ENCODE measurements around the gene ZNF367.
A peak's percentile ranks its signal among the peaks of the same experiment; 100 is the strongest.

ZNF367 gene

DNA sequence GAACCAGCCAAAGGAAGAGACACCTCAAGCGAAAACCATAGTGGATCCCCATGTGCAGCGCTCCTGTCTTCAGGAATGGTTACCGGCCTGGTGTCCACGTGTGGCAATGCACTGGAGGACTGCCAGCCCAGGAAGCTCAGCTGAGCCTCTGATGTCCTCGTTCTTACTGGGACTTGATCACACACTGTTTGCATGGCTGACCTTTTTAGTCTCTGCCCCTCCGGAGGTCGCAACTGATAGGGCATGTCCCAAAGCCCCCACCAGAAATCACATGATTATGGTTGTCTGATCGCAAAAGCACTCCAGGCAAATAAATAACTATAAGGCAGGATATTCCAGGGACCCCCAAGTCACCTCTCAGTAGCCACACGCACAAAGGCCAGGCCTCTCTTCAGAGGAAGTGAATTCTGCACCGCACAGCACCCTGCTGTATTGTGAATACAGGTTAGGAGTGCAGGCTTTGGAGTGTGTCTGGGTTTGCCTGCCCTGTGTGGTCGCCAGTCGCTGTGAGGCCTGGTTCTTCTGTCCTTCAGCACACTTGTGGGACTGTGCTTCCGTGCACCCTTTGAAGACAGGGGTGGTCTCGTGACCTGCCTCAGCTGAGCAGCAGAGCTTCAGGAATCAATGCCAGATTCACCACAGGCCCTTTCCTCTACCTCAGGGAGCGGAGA lies 18.4 kb upstream of the ZNF367 start:
- no peak for DNase-seq (ENCODE audit: low read depth)

DNA sequence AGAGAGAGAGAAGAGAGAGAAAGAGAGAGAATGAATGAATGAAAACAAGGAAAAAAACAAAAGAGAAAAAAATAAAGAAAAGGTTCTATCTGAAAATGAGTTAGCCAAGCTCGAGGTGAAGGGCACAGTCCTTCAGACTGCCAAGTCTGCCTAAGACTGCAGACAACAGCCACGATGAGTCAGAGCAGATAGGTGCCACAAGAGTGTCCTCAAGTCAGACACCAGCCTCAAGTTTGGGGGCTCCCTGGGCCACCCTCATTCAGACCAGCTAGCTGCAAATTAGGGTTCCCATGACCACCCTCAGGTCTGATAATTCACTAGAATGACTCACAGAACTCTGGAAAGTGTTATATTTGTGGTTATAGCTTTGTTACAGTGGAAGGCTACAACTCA lies 17.9 kb upstream of the ZNF367 start:
- peak; percentile 19 for DNase-seq (ENCODE audit: low read depth)

DNA sequence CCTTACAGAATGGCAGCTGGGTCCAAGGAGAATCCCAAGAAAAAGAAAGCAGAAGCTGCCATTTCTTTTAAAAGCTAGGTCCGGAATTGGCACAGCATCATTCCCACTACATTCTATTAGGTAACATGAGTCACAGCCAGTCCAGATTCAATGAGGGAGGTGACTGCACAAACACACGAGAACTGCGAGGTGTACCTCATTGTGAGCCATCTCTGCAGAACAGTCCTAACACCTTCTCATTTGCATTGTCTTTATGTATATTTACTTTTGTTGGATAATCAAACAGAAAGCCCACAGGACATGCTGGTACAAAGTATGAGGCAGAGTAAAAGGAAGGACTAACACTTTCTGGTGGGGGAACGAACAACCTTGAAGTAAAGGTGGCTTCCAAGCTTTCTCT lies 17.2 kb upstream of the ZNF367 start:
- DNase-seq (ENCODE audit: low read depth) = no peak

DNA sequence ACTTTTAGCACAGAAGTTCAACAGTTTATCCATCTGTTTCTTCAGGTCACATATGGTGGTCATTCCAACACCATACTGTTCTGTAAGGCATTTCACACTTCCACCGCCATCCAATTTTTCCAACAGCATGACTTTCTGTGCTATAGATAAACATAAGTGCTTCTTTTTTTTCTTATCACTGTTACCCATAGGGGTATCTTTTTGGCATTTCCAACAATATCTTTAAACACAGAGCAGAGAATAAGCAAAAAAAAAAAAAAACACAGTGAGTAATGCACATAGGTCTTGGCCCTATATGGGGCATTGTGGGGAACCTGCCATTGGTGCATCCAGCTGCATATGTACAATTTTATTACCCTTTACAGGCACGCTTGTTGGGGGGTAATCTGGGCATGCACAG lies 12.2 kb upstream of the ZNF367 start:
- DNase-seq (ENCODE audit: low read depth) = no peak

DNA sequence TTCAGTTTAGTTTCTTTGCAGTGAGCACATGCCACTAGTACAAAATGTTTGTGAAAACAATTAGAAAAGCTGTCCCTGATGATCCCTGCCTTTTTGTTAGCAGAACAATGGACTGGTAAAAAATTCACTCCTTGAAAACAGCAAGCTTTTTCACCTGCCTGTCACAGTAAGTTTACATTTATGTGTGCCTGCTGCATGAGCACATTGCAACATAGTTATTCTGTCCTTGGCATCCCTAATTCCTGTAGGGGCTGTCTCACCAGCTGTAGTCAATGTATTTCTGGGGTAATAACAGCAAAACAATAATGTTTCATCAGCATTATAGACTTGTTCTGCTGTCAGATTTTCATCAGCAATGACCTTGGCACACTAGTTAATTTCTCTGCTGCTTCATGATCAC lies 11.6 kb upstream of the ZNF367 start:
- no peak for DNase-seq (ENCODE audit: low read depth)

DNA sequence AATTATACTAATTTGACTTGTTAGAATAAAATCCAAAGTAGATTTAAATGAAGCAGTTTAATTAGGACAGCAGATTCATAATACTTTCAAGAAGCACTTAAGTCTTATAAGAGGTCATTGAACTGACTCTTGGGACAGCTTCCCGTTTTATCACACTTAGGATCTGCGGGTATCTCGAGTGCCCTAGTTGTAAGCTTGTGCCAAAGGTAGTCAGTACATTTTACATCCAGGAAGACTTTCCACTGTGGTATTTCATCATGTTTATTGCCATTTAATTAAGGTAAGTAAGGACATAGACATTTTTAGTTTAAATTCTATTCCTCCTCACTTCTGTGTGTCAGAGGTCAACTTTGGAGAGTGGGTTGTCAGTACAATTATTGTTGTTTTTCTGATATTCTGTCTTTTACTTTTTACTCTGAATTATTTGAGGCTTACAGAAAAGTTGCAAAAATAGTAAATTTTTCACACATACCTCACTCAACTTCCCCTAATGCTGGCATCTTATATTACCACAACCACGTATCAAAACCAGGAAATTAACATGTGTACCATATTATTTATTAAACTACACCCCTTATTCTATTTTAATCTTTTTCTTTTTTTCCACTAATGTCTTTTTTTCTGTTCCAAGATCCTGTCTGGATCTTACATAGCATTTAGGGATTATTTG lies 7.5 kb upstream of the ZNF367 start:
- DNase-seq (ENCODE audit: low read depth) = no peak

DNA sequence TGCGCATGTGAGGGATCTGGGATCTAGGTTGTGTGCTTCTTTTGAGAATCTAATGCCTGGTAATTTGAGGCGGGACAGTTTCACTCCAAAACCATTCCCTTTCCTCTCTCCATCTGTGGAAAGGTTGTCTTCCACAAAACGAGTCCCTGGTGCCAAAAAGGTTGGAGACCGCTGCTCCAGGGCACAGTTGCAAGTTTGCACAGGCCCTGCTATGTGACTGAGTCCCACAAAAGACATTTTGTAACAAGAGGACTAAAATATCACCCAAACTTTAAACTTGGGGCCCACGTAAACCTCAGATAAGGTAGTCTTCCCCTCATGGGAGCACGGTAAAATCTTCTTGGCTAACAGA lies 5.8 kb upstream of the ZNF367 start:
- DNase-seq (ENCODE audit: low read depth) = no peak

DNA sequence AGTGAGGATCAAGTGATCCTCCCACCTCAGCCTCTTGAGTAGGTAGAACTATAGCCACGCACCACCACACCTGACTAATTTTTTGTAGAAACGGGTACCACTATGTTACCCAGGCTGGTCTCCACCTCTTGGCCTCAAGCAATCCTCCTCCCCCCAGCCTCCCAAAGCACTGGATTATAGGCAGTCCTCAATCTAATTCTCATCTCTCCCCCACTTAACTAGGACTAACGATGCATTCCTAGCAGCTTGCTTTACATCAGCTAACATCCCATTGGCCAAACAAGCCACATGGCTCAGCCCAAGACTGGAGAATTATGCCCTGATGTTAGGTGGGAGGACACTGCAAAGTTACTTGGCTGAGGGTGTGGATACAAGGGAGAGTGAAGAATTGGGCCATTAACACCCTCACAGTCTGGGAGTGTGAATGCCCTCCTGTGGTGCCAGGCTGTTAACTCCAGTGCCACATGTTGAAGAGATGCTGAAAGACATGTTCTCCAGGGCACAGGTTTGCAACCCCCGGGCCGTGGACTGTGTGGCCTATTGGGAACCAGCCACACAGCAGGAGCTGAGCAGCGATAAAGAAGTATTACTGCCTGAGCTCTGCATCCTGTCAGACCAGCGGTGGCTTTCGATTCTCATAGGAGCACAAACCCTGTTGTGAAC lies 5.3 kb upstream of the ZNF367 start:
- no peak for DNase-seq (ENCODE audit: low read depth)

DNA sequence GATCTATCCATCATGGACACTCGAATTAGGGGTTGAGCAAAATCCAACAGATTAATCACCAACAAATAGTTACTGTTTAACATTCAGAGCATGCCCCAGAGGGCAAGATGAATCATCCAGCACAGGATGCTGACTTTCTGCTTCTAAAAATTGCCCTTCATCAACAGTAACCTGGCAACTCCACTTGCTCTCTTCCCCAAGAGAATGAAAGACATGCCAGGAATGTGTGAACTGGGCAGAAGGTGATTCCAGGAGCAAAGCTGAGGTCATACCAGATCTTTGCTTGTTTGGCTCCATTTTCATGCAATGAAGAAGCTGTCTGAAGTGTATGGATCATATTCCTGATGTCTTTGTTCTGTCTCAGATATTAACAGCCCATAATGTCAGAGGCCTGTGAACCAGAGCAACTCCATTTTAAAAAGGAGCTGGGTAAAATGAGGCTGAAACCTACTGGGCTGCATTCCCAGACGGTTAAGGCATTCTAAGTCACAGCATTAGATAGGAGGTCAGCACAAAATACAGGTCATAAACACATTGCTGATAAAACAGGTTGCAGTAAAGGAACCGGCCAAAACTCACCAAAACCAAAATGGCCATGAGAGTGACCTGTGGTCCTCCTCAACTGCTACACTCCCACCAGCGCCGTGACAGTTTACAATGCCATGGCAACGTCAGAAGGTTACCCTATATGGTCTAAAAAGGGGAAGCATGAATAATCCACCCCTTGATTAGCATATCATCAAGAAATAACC lies 2.5 kb upstream of the ZNF367 start:
- peak; percentile 98 for DNase-seq (ENCODE audit: low read depth)

DNA sequence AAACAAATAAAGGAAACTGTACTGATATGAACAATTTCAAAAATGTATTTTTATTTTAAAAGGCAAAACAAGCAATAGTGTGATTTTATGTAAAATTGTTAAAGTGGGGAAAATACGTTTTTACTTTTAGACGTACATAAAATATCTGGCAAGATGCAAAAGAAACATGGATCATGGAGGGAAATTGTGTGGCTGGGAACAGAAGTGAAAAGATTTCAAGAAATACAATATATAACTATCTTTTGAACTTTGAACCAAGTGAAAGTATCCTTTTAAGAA lies 1.5 kb upstream of the ZNF367 start:
- no peak for DNase-seq (ENCODE audit: low read depth)

DNA sequence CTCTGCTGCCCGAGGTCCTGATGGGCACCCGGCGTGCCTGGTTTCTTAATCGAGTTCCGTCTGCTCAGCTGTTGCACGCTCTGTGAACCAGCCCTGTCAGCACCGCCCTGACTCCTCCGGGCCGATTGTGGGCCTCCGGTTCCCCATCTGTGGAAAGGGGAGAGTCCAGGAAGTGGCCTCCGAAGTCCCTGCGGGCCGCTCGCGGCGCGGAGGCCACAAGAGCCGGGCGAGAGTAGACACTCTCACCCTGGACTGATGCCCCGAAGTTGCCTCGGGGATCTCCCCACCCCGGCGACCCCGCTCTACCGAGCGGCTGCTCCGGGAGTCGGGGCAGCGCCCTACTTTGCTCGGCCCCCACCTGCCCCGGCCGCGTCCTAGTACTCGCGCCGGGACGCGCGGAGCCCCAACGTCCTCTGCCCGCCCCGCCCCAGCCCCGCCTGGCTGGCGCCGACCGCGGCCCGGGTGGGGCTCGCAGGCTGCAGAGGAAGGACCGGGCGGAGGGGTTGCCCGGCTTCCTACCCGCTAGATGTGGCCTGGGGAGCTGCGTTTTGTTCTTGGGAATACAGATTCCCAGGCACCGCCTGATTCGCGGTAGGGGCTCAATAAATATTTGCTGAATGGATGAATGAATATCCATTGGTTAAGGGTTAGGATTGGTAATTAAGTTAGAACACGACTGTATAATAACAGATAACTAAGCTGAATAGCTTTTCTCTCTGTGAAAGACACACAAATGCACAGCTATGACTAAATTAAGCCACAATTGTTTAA lies 935 bp upstream of the ZNF367 start:
- DNase-seq (ENCODE audit: low read depth) = peak; percentile 78

DNA sequence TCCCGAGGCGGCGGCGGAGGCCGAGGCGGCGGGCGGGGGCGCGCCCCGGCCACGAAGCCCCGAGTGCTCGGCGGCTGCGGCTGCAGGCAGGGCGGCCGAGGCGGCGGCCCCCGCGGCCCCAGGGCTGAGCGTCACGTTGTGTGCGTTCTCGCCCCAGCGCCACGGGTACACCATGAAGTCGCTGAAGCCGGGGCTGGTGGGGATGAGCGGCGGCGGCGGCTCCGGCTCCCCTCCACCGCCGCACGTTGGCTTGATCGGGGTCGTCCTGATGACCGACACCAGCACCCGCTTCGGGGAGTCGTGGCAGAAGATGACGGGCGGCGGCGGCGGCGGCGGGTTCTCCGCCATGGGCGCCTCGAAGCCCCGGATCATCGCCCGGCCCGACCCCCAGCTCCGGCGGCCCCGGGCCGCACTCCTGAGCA lies 498 bp downstream of the ZNF367 start:
- DNase-seq (ENCODE audit: low read depth) = no peak

DNA sequence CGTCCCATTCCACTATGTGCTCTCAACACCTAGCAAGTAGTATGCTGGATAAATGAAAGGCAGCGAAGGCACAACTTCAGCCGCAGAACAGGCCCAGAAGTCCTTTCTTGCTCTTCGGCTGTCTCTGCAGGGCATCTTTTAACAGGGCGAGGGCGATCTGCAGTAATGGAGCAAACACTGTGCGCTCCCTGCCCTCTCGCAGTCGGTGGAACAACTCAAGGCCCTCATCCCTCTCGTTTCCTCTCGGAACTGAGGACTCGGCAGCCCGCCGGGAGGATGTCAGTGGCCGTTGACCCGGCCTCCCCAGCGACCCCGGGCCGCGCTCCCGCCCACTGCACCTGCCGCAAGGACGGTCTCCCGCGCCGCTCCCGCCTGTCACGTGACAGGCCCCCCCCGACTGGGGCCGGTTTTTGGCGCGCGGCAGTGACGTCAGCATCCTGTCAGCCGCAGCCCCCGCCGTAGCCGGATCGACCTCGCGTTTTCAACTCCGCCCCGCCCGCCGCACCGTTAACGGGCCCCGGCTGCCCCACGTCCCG lies 1.1 kb downstream of the ZNF367 start:
- DNase-seq (ENCODE audit: low read depth) = peak; percentile 87

DNA sequence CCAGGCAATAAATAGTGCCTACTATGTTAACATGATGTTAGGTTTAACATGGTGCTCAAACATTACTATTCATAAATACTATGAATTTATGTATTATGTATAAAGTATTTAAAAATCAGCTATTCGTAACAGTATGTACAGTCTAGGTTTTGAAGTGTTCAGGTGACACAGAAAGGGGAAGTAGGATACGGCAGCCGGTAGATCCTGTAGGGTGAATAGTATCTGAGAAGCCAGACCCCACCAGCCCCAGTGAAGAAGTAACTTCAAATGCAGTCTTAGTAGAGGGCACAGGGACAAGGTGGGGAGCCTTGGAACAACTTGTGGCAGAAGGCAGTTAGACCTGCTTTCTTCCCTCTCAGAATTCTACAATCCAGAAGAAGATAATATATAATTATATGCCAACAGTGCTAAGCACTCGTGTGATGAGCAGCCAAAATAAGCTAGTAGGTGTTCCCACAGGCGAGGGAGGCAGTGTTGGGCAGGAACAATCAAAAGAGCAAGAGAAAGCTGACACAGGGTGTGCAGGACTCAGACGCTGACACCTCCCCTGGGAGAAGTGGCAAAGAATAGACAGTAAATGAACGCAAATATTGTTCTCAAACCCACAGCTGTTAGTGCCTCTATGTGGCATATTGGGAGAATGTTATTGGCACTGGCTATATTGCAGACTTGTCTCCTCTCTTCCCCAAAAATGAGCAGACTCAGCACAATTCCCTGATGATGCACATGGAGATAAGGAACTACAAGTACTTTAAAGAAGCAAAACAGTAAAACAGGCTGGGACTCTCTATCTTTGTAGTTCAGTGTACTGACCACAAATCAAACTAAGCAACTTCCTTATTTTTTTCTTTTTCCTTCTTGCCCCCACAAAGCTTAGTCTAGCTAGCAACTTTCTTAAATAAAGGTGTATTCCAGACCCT lies 4.6 kb downstream of the ZNF367 start:
- DNase-seq (ENCODE audit: low read depth) = no peak

DNA sequence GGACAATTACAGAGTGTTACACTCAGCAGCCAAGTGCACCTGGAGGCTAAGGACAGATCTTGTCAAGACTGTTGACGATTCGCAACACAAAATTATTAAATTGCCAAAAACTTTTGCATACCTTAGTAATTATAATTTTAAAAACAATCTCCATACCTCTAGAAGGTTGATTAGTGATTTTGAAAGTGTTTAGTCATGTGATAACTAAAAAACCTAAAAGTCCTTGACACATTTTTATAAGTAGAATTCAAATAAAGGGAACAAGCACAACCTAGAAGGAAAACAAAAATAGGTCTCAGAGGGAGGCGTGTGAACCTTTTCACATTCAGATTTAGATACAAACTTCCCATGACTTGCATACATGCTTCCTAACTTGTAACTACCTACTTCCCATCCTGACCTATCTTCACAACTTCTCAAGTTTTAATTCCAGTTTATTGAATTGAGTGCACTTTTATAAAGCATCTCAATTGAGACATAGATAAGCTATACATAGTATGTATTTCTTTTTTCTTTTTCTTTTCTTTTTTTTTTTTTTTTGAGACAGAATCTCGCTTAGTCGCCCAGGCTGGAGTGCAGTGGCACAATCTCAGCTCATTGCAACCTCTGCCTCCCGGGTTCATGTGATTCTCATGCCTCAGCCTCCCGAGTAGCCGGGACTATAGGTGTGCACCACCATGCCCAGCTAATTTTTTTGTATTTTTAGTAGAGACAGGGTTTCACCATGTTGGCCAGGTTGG lies 5.8 kb downstream of the ZNF367 start:
- DNase-seq (ENCODE audit: low read depth) = no peak

DNA sequence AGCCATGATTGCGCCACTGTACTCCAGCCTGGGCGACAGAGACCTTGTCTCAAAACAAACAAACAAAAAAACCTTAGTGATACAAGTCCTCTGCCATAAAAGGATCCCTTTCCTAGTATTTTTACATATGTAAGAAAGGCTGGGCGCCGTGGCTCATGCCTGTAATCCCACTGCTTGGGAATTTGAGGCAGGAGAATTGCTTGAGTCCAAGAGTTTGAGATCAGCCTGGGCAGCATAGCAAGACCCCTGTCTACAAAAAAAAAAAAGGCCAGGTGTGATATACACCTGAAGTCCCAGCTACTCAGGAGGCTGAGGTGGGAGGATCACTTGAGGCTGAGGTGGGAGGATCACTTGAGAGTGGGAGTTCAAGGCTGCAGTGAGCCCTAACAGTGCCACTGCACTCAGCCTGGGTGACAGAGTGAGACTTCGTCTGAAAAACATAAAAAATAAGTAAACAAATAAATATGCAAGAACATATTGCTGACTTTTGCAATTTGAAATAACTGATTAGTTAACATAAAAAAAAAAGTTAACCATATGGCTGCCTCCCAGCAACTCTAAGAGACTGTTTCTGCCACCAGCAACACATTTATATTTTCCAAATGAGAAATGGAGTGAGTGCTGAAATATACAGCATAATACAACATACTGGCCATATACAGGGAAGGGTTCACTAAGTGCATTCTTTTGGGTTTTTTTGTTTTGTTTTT lies 6.9 kb downstream of the ZNF367 start:
- DNase-seq (ENCODE audit: low read depth) = no peak

DNA sequence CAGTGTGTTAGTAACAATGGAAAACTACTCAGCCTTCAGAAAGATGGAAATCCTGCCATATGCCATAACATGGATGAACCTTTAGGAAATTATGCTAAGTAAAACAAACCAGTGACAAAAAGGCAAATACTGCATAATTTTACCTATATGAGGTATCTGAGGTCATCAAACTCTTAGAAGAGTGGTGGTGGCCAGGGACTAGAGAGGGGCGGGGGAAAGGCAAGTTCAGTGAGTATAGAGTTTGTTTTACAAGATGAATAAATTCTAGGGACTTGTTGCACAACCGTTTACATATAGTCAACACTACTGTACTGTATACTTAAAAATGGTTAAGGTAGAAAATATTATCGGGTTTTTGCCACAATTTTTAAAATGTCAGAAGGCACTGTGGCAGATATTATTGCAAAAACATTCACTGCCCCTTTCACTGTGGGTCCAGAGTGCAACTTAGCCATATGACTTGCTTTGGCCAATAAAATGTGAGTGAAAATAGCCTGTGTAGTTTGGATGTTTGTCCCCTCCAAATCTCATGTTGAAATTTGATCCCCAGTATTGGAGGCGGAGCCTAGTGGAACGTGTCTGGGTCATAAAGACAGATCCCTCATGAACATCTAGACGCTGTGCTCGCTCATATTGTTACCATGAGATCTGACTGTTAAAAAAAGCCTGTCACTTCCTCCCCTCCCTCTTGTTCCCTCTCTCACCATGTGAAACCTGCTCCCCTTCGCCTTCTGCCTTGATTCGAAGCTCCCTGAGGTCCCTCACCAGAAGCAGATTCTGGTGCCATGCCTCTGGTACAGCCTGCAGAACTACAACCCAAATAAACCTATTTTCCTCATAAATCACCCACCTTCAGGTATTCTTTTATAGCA lies 9.5 kb downstream of the ZNF367 start:
- DNase-seq (ENCODE audit: low read depth) = no peak

DNA sequence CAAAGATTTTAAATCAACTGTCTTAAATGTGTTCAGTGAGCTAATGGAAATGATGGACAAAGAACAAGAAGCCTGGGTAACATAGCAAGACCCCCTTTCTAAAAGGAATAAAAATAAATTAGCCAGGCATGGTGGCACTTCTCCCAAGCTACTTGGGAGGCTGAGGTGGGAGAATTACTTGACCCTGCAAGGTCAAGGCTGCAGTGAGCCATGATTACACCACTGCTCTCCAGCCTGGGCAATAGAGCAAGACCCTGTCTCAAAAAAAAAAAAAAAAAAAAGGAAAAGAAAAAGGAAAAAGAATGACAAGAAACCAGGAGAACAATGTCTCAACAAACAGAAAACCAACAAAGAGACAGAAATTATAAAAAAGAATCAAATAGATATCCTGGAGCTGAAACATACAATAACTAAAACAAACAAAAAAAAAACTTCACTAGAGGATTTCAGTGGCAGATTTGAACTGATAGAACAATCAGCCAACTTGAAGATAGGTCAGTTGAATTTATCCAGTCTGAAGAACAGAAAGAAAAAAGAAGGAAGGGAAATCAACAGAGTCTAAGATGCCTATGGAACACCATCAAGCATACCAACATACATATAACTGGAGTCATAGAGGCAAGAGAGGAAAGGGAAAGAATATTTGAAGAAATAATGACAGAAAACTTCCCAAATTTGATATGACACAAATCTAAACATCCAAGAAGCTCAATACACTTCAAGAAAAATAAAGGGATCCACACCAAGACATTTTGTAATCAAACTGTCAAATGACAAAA lies 17.8 kb downstream of the ZNF367 start:
- DNase-seq (ENCODE audit: low read depth) = no peak
